ENCODE measurements around the gene LRRC17. TPM values are rescaled to one million over a fixed set of nuclear protein-coding genes. Genes with fewer than 3 reads are reported as not detected.

LRRC17 gene
- total and polyA plus RNA-seq, 9 of the 15 experiments (the other 6 are each of a cell fraction or from before 2014, with no cell fraction given) = 0.03 to 0.18 (median 0.12) TPM; not detected in 5

GRCh38 chr7:102983602-102984001, 70.8 kb downstream of the LRRC17 start (continued):
- TF ChIP-seq PPARD (CRISPR knock-in tag; IDR thresholded peaks at IDR 0.05) (no peak), U2AF1 (optimal IDR thresholded peaks at IDR 0.05; ENCODE audit: low read depth, low read length) (no peak), TRIM24 (IDR thresholded peaks at IDR 0.05) (peak in 1 of 2 experiments; percentile 64; a peak in 2 of 4 replicates), ZNF518B (CRISPR knock-in tag; IDR thresholded peaks at IDR 0.05) (0 out of 2 replicates have a peak, but pooled peaks have one; percentile 19), ZBTB9 (CRISPR knock-in tag; IDR thresholded peaks at IDR 0.05) (no peak), ZNF217 (CRISPR knock-in tag; IDR thresholded peaks at IDR 0.05) (no peak), SNIP1 (IDR thresholded peaks at IDR 0.05; ENCODE audit: low read depth) (no peak), MAZ (CRISPR knock-in tag; conservative IDR thresholded peaks at IDR 0.05 in 1 of 2, IDR thresholded peaks at IDR 0.05 in 1 of 2) (peak; percentile 21 to 41; a peak in 2 of 4 replicates), ZBED1 (IDR thresholded peaks at IDR 0.05) (no peak), THRA (IDR thresholded peaks at IDR 0.05) (no peak), IRF9 (tag; IDR thresholded peaks at IDR 0.05) (no peak), HSF4 (CRISPR knock-in tag; IDR thresholded peaks at IDR 0.05; ENCODE audit: borderline replicate concordance) (no peak), ZNF280A (IDR thresholded peaks at IDR 0.05; ENCODE audit: low read depth, partially characterized antibody) (no peak), MIER1 (IDR thresholded peaks at IDR 0.05; ENCODE audit: low read depth) (no peak), ERF (CRISPR knock-in tag; IDR thresholded peaks at IDR 0.05) (no peak), FOXJ3 (CRISPR knock-in tag; IDR thresholded peaks at IDR 0.05) (no peak), SP1 (CRISPR knock-in tag; IDR thresholded peaks at IDR 0.05) (peak; percentile 34; the same call in 1 of the 2 replicates), EWSR1 (IDR thresholded peaks at IDR 0.05; ENCODE audit: borderline replicate concordance, low read depth, partially characterized antibody) (no peak), MYC (IDR thresholded peaks at IDR 0.05; ENCODE audit: low read depth, low read length) (peak; percentile 83), MYC (CRISPR knock-in tag; IDR thresholded peaks at IDR 0.05; ENCODE audit: borderline replicate concordance, low read depth) (no peak), POLR2H (tag; IDR thresholded peaks at IDR 0.05; ENCODE audit: low read depth) (no peak)
